PFSK-1 (cell line): ENCODE data around the gene SULF2.

Source experiments
- FOXP2 ChIP-seq: optimal IDR thresholded peaks from 2 replicates; pipeline ENCODE3; 2011; ENCODE audit warnings: borderline replicate concordance, control low read depth, inconsistent platforms; ENCODE audit not compliant: insufficient read depth; ENCODE audit errors: extremely low read length, extremely low read depth
- POLR2AphosphoS5 ChIP-seq: IDR thresholded peaks from 2 replicates; pipeline ENCODE4 v1.6.1; 2012; ENCODE audit warnings: low read depth, mild to moderate bottlenecking, control low read depth, low read length, moderate library complexity
- SIN3A ChIP-seq: IDR thresholded peaks from 2 replicates; pipeline ENCODE4 v1.6.1; 2012; ENCODE audit warnings: mild to moderate bottlenecking, low read length, moderate library complexity, borderline replicate concordance; ENCODE audit not compliant: insufficient read depth
- TAF1 ChIP-seq: IDR thresholded peaks from 2 replicates; pipeline ENCODE4 v1.6.1; 2012; ENCODE audit warnings: low read length, control low read depth, borderline replicate concordance; ENCODE audit not compliant: insufficient read depth
- TF ChIP-seq, protein P1 (sequence below), 2 experiments: IDR thresholded peaks; 2 replicates each; pipeline versions ENCODE4 v1.6.1 to v1.8.0; 2011 to 2012; ENCODE audit warnings: low read depth in 2 of 2, low read length in 2 of 2, control low read depth in 1 of 2, inconsistent platforms in 1 of 2, mild to moderate bottlenecking in 1 of 2, moderate library complexity in 1 of 2; ENCODE audit not compliant: insufficient read depth in 1 of 2

DNA sequence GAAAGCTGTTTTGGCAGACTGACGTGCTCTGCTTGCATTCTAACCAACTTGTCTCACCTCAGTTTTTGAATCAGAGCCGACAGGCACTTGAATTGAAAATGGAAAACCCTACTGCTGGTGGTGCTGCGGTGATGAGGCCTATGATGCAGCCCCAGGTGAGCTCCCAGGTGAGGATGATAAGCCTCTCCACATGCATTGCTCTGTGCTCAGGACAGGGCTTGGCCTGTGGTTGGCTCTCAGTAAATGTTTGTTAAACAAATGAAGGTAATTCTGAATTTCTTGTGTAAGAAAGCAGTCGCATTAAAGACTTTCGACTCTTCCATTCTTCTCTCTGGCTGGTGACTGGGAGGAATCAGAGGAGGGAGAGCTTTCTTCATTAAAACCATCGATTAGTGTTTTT, 136.3 kb downstream of the SULF2 start:
- no peak for TF ChIP-seq TAF1
- no peak for TF ChIP-seq POLR2AphosphoS5
- TF ChIP-seq SIN3A = no peak
- no peak for TF ChIP-seq FOXP2
- TF ChIP-seq, protein P1, sequence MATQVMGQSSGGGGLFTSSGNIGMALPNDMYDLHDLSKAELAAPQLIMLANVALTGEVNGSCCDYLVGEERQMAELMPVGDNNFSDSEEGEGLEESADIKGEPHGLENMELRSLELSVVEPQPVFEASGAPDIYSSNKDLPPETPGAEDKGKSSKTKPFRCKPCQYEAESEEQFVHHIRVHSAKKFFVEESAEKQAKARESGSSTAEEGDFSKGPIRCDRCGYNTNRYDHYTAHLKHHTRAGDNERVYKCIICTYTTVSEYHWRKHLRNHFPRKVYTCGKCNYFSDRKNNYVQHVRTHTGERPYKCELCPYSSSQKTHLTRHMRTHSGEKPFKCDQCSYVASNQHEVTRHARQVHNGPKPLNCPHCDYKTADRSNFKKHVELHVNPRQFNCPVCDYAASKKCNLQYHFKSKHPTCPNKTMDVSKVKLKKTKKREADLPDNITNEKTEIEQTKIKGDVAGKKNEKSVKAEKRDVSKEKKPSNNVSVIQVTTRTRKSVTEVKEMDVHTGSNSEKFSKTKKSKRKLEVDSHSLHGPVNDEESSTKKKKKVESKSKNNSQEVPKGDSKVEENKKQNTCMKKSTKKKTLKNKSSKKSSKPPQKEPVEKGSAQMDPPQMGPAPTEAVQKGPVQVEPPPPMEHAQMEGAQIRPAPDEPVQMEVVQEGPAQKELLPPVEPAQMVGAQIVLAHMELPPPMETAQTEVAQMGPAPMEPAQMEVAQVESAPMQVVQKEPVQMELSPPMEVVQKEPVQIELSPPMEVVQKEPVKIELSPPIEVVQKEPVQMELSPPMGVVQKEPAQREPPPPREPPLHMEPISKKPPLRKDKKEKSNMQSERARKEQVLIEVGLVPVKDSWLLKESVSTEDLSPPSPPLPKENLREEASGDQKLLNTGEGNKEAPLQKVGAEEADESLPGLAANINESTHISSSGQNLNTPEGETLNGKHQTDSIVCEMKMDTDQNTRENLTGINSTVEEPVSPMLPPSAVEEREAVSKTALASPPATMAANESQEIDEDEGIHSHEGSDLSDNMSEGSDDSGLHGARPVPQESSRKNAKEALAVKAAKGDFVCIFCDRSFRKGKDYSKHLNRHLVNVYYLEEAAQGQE (IDR thresholded peaks at IDR 0.05; ENCODE audit: insufficient read depth in 1 of 2, low read depth in 2 of 2, low read length in 2 of 2) = no peak
